Activated CD4-positive, alpha-beta T cell treated with anti-CD3 and anti-CD28 coated beads, Interleukin-2, Interleukin-4, amounts not matched to agents 100 ng/mL and 50 ng/mL, durations not matched to agents 16 hours and 8 hours (primary cell): Measurements from ENCODE around the gene SPEN.

ENCODE experiments used
- DNase-seq: peaks from one replicate; pipeline ENCODE4 v3.0.0-alpha.2; 2020; ENCODE audit warnings: low spot score

Gene SPEN

DNA sequence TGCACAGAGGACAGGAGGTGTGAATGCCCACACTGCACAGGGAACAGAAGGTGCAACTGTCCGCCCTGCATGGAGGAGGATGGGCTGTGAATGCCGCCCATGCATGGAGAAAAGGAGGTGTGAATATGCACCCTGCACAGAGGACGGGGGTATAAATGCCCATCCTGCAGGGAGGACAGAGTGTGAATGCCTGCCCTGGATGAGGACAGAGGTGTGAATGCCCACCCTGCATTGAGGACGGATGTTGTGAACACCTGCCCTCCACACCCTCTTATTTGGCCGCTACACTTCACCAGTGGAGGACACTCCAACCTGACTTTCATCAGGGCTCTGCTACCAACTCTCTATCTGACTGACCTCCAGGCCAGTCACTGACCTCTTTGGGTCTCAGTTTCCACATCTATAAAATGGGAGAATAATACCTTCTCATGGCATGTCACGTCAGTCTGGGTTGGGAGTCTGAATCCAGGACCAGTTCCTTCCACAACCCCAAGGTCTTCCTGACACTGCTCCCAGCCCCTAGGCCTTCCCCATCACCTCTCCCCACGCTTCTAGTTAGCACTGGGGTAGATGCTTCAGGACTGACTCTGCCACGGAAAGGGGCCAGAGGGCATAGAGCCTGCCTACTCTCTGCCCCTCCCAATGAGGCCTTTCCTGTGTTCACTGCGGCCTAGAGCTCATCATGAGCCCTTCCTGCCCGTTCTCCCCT lies 100.0 kb downstream of the SPEN start:
- DNase-seq, result no peak

- DNase-seq, result no peak
Measured at GRCh38 chr1:15948091-15948591, 100.6 kb downstream of the SPEN start.

- no peak for DNase-seq
Measured at GRCh38 chr1:15948595-15949452, 101.3 kb downstream of the SPEN start.

GRCh38 chr1:15949453-15950245 lies 102.1 kb downstream of the SPEN start:
- DNase-seq, result peak; percentile 93

DNA sequence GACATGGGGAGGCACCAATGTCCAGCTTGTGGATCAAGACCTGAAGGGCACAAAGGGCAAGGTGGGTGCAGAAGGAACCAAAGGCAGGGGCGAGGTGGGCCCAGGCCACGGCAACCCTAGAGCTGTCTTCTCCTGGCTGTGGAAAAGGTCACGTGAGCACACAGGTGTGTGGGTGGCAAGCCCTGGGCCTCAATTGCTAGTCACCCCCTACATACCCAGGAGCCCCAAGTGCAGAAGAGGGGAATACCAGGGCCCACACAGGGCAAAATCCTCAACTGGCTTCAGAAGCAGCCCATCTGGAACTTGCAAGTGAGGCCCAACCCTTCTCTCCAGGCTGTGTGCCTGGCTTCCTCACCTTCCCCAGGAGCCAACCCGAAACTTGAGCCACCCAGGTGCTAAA lies 102.8 kb downstream of the SPEN start:
- no peak for DNase-seq

GRCh38 chr1:15950763-15951295 lies 103.3 kb downstream of the SPEN start:
- DNase-seq, result peak; percentile 73

DNA sequence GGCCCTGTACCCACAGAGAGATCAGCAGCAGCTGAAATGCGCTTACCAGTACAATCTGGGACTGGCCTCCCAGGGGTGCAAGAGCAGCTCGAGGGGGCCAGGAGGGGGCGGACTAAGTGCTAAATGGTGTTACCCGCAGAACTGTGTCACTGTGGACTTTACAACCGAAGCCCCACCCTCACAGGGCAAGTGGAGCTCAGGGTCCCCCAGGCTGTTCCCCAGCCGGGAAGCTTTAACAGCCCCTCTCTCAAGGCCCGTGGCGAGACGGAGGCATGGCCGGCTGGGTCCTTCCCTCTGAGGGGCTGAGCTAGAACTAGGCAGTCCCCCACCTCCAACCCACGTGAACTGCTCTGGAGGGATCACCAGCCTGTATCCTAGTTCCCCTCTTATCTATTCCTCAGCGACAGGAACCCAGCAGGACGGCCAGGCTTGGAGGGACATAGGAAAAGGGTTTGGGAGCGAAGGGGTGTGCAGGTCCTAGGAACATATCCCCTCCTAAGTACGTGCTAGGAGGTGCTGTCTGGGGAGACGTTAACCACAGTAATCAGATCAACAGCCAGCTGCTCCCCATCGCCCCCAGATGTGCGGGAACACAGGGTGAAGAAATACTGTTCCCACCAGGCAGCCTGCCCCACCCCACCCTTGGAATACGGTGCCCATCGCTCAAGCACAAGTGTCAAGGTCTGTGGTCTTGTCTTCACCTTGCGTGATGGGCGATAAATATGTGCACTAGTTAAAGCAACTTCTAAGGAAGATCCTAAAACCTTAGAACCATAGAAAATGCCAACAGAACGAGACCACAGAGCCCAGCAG lies 104.0 kb downstream of the SPEN start:
- peak; percentile 54 for DNase-seq

- DNase-seq, result peak; percentile 74
Measured at GRCh38 chr1:15952317-15953258, 105.1 kb downstream of the SPEN start.

DNA sequence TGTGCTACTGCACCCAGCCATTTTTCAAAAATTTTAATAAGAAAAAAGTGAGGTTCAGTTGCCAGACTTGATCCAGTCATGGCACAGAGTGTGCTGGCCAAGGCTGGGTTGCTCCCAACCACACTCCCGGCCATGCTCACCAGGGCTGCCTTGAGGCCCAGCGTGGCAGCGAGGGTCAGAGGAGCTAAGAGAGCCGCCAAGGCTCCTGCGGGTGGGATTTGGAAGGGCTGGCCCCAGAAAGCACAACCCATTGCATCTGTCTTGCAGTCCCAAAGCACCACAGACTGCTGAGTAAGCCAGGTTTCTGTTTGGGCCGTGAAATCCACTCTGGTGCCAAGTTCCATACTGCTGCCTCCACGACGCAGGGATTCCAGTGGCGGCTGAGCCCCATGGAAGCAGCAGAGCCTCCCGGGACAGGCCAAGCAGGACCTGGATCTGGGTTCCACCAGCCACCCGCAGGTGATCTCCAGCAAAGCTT lies 105.8 kb downstream of the SPEN start:
- DNase-seq, result no peak

GRCh38 chr1:15953791-15954241 lies 106.3 kb downstream of the SPEN start:
- no peak for DNase-seq

DNA sequence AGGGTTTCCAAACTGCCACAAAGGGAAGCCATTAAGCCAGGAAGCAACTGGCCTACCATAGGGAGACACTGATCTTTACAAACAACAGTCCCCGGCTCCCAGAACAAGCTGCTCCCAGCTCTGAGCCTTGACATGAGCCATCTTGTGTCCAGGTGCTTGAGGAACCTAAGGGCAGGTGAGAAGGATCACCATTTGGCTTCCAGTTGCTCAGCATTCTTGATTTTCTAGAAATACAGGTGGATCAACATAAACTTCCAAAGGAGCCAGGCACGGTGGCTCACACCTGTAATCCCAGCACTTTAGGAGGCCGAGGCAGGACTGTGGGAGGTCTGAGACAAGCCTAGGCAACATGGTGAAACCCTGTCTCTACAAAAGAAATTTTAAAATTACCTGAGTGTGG lies 106.8 kb downstream of the SPEN start:
- no peak for DNase-seq

DNA sequence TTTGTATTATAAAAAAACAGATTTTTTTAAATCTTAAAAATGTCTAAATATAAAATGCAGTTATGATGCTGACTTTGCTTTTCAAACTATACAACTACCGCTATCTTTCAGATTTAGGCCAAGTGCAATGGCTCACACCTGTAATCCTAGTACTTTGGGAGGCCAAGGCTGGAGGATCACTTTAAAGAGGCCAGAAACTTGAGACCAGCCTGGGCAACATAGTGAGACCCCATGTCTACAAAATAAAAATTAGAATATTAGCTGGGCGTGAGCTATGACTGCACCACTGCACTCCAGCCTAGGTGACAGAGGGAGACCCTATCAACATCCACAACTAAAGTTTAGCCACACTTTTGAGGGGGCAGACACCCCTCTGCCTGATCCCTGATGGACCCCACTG lies 108.0 kb downstream of the SPEN start:
- no peak for DNase-seq

- no peak for DNase-seq
Measured at GRCh38 chr1:15956150-15956549, 108.6 kb downstream of the SPEN start.

DNA sequence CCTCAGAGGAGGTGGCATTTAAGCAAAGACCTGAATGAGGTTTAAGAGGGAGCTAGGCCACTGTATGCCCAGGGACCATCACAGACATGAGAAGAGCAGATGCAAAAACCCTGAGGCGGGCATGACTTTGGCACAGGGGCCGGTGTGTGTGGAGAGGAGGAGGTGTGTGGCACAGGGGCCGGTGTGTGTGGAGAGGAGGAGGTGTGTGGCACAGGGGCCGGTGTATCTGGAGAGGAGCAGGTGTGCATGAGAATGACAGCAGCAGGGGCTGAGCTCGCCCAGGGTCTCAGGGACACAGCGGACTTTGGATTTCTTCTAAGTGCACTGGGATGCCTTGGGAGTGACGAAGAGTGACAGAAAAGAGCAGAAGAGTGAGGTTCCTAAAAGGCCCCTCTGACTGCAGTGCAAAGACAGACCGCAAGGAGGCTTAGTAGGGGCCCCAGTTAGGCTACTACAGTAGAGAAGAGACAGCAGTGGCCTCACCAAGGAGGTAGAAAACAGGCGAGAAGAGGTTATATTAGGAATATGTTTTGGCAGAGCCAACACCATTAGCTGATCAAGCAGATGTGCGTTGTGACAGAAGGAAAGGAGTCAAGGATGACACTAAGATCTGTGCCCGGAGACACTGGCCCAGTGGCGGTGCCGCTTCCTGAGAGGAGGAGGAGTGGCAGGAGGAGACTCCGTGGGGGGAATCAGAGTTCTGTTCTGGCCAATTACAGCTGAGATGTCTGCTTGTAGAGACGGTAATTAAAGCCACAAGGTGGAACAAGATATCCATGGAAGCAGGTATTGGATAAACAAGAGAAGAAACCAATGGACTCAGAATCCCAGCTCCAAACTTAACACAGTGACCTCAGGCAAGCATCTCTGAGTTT lies 110.0 kb downstream of the SPEN start:
- no peak for DNase-seq

DNA sequence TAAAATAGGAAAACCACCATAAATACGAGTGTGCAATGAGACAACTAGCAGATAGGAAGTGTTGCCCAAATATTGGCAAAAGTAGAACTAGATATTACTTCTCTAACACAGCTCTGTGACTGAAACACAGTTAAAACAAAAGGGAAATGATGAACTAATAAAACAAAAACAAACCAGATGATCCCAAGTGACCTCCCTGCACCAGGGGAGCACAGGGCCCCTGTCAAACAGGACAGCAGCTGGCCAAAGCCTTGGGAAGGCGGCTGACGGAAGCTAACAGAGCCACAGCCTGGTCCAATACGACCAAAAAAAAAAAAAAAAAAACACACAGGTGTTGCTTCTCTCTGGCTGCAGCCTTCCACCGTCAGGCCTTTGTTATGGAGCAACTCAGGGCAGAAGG lies 110.6 kb downstream of the SPEN start:
- no peak for DNase-seq

- DNase-seq, result no peak
Measured at GRCh38 chr1:15958793-15959192, 111.3 kb downstream of the SPEN start.

DNA sequence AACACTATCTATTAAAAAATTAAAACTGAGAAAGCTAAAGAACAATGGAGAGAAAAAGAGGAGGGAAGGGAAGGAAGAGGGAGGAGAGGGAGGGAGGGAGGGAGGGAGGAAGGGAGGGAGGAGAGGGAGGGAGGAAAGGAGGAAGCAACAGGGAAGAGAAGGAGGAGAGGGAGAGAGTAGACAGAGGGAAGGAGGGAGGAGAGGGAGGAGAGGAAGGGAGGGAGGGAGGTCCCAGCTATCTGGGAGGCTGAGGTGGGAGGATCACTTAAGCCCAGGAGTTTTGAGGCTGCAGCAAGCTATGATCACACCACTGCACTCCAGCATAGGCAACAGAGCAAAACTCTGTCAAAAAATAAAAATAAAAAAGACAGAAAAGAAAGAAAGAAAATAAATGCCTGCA lies 111.9 kb downstream of the SPEN start:
- no peak for DNase-seq

DNA sequence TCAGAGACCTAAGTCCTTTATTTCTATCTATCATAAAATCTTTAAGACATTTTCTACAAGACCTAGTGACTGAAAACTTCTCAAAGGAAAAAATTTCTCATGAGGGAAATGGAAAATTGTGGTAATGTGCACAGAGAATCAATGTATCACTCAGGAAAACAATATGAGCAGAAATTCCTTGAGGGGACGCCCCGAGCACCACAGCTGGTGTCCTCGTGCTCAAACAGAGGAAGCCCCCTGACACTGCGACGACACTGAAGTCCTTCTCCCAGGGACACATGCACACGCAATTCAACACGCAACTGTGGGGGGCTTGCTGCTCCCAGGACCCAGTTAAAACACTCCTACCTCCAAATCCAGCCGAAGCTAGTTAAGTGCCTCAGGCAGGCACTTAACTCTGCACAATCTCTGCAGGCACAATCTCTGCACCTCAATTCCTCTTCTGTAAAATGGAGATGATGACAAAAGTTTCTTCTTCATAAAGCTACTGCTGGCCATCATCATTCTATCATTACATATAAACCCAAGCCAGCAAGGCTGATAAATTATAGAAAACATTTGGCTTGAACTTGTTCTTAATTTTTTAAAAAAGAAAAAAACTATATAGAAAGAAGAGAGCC lies 112.4 kb downstream of the SPEN start:
- DNase-seq, result no peak
